DND-41 (cell line): ENCODE data around the gene TYK2.

Source experiments
- EZH2 ChIP-seq: IDR thresholded peaks from 3 replicates; pipeline ENCODE4 v1.6.1; 2012; ENCODE audit warnings: borderline replicate concordance, low read depth, mild to moderate bottlenecking, moderate library complexity, low read length, inconsistent platforms; ENCODE audit not compliant: severe bottlenecking
- TF ChIP-seq, protein P1 (sequence below): IDR thresholded peaks from 2 replicates; pipeline ENCODE4 v1.5.1; 2012; ENCODE audit warnings: borderline replicate concordance, low read length, moderate library complexity, mild to moderate bottlenecking; ENCODE audit not compliant: poor library complexity, severe bottlenecking; ENCODE audit errors: extremely low read depth

DNA sequence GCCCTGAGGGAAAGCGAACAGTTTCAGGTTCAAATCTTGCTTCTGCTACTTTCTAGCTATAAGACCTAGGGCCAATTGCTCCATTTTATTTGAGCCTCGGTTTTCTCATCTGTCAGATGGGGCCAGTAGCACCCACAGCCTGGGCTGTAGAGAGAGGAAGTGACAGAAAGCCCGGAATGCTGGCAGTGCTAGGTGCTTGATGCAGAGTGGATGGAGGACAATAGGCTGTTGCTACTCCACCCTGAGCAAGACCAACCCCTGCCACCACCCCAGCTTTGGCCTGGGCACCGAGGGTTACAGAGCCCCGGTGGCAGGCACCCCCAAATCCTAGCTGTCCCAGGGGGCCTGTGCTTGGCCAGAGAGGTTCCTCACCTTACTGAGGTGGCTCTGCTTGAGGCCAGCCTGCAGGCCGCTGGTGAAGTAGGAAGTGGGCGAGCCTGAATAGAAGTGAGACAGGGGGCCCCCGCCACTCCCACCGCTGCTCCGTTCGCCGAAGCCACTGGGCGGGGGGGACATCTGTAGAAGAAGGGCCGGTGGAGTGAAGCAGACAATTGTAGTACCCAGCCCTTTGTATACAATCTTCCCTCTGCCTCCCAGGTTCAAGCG lies 62.4 kb downstream of the TYK2 start:
- TF ChIP-seq, protein P1, sequence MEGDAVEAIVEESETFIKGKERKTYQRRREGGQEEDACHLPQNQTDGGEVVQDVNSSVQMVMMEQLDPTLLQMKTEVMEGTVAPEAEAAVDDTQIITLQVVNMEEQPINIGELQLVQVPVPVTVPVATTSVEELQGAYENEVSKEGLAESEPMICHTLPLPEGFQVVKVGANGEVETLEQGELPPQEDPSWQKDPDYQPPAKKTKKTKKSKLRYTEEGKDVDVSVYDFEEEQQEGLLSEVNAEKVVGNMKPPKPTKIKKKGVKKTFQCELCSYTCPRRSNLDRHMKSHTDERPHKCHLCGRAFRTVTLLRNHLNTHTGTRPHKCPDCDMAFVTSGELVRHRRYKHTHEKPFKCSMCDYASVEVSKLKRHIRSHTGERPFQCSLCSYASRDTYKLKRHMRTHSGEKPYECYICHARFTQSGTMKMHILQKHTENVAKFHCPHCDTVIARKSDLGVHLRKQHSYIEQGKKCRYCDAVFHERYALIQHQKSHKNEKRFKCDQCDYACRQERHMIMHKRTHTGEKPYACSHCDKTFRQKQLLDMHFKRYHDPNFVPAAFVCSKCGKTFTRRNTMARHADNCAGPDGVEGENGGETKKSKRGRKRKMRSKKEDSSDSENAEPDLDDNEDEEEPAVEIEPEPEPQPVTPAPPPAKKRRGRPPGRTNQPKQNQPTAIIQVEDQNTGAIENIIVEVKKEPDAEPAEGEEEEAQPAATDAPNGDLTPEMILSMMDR = no peak
- no peak for TF ChIP-seq EZH2
